Mesenteric fat pad (tissue), 1 donor: ENCODE data around the gene RAB17. TPM values are rescaled to one million over a fixed set of nuclear protein-coding genes. Genes with fewer than 3 reads are reported as not detected.

ENCODE experiments used
- DNase-seq: peaks from one replicate; pipeline ENCODE4 v3.0.0-alpha.2; 2020; ENCODE audit warnings: low spot score
- total RNA-seq: library from RNA; stranded (reverse); fragmentation: NEBNext Ultra II Directional; extraction: Animal tissue kit (Norgen Biotek cat#: 25700); gene quantifications from one replicate; pipeline ENCODE4 v1.2.1, GENCODE V29; 2021
- donor health status: DM: yes; HTN: yes; CAD: no.

The RAB17 gene
- total RNA-seq, 1 donor from 2014 or later, result 0.87 TPM

GRCh38 chr2:237565974-237566373, 24.6 kb downstream of the RAB17 start:
- DNase-seq, result no peak

DNA sequence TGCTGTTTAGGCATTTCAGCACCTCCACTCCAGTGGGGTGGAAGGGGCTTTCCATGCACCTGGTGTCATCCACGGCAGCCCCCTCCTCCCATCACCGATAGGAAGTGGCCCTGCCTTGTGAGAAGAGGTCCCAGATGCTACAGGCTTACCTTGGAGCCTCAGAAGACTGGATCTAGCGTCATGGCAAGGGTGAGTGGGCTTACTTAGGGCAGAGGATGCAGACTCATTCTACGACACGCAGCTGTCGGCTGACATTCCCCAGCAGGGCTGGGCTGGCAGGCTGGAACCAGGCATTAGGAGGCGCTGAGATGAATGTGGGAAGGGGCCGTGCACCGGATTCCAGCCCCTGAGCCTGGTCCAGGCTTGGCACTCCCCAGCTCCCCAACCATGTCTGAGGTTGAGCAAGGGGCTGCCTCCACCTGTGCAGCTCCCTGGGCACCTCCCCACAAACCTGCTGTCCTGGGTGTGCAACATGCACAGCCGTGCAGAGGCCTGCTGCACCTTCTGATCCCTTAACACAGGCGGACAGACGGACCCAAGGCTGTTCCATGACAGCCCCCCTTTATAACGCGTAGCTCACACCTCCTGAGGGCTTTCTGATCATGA, 25.9 kb downstream of the RAB17 start:
- DNase-seq, result no peak

GRCh38 chr2:237563816-237564215, 26.7 kb downstream of the RAB17 start:
- no peak for DNase-seq

DNA sequence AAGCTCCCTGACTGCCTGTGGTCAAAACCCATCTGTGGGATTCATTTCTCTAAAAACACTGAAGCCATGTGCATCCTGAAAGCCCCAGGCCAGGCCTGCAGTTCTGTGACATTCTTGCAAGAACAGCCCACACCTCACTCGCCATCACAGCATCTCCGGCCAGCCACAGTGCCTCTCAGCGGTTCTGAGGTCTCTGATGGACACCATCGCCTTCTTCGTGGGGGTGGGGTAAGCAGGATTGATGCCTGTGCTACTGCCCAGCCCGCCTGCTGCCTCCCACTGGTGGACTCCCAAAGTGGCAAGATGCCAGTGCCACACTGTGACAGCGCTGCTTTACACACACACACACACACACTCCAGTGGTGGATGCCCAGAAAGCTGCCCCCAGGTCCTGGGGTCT, 29.3 kb downstream of the RAB17 start:
- no peak for DNase-seq

- no peak for DNase-seq
Measured at GRCh38 chr2:237558961-237559641, 31.4 kb downstream of the RAB17 start.

DNA sequence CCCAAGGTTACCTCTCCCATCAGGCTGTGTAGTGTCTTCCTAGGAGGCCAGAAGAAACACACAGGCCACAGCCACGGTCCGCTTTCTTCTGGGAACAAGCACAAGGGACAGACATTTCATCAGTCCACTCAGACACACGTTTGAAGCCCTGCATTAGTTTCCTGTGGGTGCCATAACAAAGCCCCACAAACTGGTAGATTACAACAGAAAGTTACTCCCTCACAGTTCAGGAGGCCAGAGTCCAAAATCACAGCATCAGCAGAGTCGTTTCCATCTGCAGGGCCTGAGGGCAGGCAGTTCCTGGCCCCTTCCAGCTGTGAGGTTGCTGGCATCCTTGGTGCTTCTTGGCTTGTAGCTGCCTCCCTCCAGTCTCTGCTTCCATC, 32.9 kb downstream of the RAB17 start:
- no peak for DNase-seq

DNA sequence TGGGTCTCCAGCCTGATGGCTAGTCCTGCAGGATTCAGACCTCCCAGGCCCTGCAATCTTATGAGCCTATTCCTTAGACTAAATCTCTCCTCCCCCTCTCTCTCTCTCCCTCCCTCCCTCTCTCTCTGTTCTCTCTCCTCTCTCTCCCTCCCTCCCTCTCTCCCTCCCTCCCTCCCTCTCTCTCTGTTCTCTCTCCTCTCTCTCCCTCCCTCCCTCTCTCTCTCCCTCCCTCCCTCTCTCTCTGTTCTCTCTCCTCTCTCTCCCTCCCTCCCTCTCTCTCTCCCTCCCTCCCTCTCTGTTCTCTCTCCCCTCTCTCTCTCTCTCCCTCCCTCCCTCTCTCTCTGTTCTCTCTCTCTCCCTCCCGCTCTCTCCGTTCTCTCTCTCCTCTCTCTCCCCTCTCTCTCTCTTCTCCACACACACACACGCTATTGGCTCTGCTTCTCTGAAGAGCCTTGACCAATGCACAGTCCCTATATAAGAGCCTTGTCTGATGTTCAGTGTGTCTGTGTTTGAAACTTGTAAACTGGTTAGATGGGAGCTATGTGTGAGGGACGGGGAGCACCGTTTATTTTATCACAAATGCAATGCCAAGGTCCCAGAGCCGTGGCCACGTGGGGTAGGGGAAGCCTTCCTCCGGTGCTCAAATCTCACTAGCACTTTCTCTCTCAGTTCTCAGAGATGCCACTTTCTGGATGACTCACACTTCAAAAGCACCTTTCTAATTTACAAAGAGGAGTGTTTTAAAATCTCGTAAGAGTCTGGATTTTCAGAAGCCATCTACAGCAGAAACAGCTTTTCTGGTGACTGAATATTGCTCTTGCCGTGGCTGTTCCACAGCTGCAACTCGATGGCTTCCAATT, 33.5 kb downstream of the RAB17 start:
- DNase-seq, result no peak

GRCh38 chr2:237555560-237555959, 35.0 kb downstream of the RAB17 start:
- DNase-seq, result no peak

- no peak for DNase-seq
Measured at GRCh38 chr2:237553948-237554347, 36.6 kb downstream of the RAB17 start.

GRCh38 chr2:237552908-237553307, 37.6 kb downstream of the RAB17 start:
- DNase-seq, result no peak

DNA sequence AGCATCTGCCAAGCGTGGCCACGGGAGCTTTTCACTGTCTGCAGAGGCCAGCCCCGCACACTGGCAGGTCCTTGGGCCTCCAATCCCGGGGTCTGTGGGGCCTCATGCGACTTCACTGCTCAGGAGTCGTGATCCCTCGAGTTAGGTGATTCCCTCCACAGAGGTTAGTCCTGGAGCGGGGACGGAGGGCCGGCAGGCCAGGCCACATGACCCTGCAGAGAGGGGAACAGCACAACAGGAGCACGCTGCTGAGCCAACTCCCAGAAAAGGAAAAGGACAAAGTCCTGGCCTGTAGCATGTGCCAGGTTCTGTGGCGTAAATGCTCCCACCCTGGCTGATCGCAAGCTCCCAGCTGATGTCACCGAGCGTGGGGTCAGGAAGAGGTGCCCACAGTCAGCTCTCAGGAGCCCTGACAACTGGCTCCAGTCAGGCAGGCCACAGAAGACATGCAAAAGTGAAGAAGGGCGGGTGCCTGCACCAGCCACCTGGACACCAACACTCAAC, 39.4 kb downstream of the RAB17 start:
- no peak for DNase-seq

GRCh38 chr2:237549643-237550415, 40.7 kb downstream of the RAB17 start:
- no peak for DNase-seq

DNA sequence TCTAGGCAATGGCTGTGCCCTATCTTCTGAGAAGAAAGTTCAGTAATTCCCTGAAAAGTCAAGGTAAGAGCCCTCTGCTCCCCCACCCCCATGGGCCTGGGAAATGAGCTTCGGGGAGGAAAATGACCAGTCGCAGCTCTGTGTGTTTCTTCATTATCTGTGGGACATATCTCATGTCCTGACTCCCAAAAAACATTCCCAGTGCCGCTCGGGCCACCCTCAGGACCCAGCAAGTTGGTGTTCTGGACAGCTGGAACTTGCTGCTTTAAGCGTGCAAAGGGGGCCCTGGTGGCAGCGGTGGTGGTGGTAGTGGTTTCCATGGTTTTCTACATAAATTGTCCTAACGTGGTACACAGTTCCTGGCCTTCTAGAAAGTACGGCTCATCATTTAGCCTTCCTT, 41.3 kb downstream of the RAB17 start:
- DNase-seq, result no peak

DNA sequence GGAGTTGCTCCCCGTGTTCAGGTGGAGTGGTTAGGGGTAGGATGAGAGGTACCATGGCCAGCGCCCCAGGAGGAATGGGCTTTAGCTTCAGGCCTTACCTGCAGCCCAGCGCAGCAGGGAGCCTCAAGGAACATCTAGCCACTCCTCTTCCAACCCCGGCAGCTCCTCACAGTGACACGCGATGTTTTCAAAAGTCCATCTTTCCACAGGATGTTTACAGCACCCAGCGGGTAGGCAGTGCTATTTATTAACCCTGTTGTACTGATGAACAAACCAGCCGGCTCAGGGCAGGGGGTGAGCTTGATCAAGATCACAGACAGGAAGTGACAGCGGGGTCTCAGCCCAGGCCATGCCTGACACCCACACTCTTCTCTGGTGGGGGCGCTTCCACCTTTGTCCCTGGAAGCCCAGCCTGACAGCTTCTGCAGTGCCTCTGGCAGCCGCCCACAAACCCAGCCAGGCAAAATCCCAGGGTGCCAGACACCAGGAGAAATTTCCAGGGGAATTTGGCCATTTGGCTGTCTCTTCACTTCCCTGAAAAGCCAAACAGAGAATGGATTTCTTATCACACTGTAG, 42.6 kb downstream of the RAB17 start:
- peak; percentile 76 for DNase-seq

GRCh38 chr2:237546876-237547395, 43.6 kb downstream of the RAB17 start:
- DNase-seq, result peak; percentile 68

GRCh38 chr2:237546040-237546875, 44.3 kb downstream of the RAB17 start:
- DNase-seq, result no peak

DNA sequence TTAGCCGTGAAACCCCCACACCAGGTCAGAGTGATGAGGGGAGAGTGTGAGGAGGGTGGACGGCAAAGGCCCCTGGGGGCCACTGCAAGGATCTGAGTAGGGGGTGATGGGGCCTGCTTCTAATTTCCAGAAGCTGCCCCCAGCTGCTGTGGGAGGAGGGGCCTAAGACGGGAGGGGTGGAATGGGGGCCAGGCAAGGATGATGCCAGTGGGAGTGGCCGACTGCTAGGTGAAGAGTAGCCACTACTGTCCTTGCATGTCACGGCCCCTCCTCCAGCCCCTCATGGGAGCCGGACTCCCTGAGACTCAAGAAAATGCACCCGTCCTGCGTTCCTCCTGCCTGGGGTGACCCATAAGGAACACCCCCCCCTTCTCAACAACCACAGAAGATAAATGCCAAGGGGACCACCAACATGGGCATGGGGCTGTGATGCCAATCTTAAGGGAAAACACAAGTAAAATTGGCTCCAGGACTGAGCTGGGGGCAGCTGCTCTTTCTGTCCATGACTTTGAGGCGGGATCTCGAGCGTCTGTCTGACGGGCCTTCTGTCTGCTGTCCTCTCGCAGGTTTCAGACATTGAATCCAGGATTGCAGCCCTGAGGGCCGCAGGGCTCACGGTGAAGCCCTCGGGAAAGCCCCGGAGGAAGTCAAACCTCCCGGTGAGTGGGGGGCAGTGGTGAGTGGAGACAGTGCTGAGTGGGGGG, 48.4 kb downstream of the RAB17 start:
- DNase-seq, result peak; percentile 24

DNA sequence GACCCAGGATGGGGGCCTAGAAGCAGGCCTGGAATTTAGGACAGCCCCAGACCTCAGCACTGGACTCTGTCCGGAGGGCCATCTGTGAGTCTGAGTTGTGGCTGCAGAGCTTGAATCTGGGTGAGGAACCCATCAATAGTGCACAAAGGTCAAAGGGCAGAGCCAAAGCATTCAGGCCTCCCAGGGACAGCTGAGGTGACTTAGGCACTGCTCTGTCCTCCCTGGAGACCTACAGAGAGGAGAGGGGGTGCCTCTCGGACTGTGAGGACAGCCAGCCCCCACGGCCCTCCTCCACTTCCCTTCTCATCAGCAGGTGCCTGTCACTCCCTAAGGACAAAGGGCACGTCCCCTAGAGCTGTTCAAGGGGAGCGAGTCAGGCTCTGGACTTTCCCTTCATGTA, 49.3 kb downstream of the RAB17 start:
- no peak for DNase-seq

DNA sequence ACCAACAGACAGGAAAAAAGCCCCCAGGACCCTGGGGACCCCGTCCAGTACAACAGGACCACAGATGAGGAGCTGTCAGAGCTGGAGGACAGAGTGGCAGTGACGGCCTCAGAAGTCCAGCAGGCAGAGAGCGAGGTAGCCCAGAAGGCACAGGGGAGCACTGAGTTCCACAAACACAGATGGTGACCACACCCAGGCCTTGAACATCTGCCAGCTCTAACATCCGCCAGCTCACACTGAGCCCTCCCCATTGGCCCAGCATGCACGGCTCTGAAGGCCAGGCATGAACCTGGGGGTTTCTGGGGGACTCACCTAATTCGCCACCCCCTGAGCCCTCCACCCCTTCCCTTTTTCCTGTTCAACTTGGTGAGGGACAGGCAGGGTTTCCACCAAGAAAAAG, 49.7 kb downstream of the RAB17 start:
- no peak for DNase-seq
